OCI-LY3 (cell line): ENCODE measurements around the gene STAT6.

ENCODE experiments used
- H2AFZ ChIP-seq: fragments of 200-600, 300-600 bp; shearing (Covaris generic); 2 replicates; pipeline ENCODE4 v1.6.0; 2014; ENCODE audit warnings: antibody characterized with exemption, low read depth, low read length
- H3K27ac ChIP-seq: fragments of 200-600, 300-600 bp; sonication (generic); 2 replicates; pipeline ENCODE4 v1.5.1; 2014; ENCODE audit warnings: mild to moderate bottlenecking, low read length, moderate library complexity, mixed read lengths
- H3K27me3 ChIP-seq: fragments of 200-600, 300-600 bp; sonication (generic); 2 replicates; pipeline ENCODE4 v1.6.1; 2014; ENCODE audit warnings: low read depth, low read length, mixed read lengths
- H3K36me3 ChIP-seq: fragments of 200-600, 300-600 bp; sonication (generic); replicated peaks from 2 replicates; pipeline ENCODE3; 2014; ENCODE audit warnings: low read depth, low read length, mixed read lengths
- H3K4me1 ChIP-seq: fragments of 300-600, 200-600 bp; sonication (generic); 2 replicates; pipeline ENCODE4 v1.6.1; 2014; ENCODE audit warnings: low read length, mixed read lengths
- H3K4me2 ChIP-seq: fragments of 200-600, 300-600 bp; sonication (generic); 2 replicates; pipeline ENCODE4 v1.6.1; 2014; ENCODE audit warnings: low read length, mixed read lengths
- H3K4me3 ChIP-seq: fragments of 300-600, 200-600 bp; sonication (generic); 2 replicates; pipeline ENCODE4 v1.5.1; 2014; ENCODE audit warnings: antibody characterized with exemption, mild to moderate bottlenecking, low read length, moderate library complexity
- H3K79me2 ChIP-seq: fragments of 300-600, 200-600 bp; shearing (Covaris generic); 2 replicates; pipeline ENCODE4 v1.6.1; 2014; ENCODE audit warnings: mild to moderate bottlenecking, low read length, mixed read lengths
- H3K9ac ChIP-seq: fragments of 300-600, 200-600 bp; shearing (Covaris generic); 2 replicates; pipeline ENCODE4 v1.6.0; 2014; ENCODE audit warnings: mild to moderate bottlenecking, low read length, moderate library complexity
- H3K9me3 ChIP-seq: fragments of 200-600, 300-600 bp; shearing (Covaris generic); 2 replicates; pipeline ENCODE4 v1.6.1; 2014; ENCODE audit warnings: low read length, mixed read lengths; ENCODE audit not compliant: insufficient read depth
- H4K20me1 ChIP-seq: fragments of 200-600, 300-600 bp; sonication (generic); 2 replicates; pipeline ENCODE4 v1.6.1; 2016; ENCODE audit warnings: low read length, mixed read lengths; ENCODE audit not compliant: insufficient read depth
- EZH2phosphoT487 ChIP-seq: fragments of 200-600 bp; shearing (Covaris generic); IDR thresholded peaks from 2 replicates; pipeline ENCODE4 v1.6.1; 2018; ENCODE audit warnings: antibody characterized with exemption, mixed run types, low read depth
- TF ChIP-seq, protein P1 (sequence below): fragments of 200-600, 300-600 bp; sonication (generic); IDR thresholded peaks from 2 replicates; pipeline ENCODE4 v1.5.1; 2014; ENCODE audit warnings: antibody characterized with exemption, low read length, low read depth

The STAT6 gene

DNA sequence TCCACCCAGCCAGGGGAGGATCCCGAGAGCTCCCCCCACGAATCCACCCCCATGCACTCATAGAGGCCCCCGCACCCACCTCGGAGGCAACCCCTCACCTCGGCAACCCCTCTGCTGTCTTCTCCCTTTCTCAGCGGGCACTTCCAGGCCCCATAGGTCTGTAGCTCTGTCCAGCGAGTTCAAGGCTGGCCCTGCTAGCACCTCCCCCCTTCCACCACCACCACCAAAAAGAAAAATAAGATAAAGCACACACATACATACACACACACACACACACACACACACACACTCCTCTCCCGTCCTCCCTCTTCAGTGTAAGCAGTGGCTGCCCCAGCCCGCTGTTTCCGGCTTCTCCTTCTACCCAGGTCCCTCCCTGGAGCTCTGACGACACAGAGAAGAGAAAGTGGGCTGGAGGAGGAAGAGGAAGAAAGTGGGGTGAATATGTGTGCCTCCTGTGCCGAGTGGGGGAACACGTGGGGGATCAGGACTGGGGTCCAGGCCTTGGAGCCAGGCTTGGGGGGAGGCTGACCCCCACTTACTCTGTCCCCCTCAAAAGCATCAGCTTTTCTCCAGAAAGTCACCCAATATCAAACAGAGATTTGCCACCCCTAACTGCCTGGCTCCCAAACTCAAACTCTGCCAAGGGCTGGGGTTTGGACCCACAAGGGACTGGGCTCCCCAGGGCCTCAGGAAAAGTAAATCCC is at the start of gene STAT6:
Gene STAT6, minus strand, starts transcription at position 332 of the 704 bp plus-strand sequence. CDS start 3,084 bp downstream, outside the sequence.
- Histone ChIP-seq H3K27me3 (no peaks in the 10 kb centered on the region), H3K9me3 (no peaks in the 10 kb centered on the region), H3K4me1 (peaks cover 15% of the 10 kb centered on the region), H3K4me3 (peak within 1 kb of the TSS; percentile 88), H3K79me2 (peaks cover 58% of the 10 kb centered on the region), H2AFZ (peak within 1 kb of the TSS; percentile 62; the same call in 1 of the 2 replicates), H3K9ac (peak within 1 kb of the TSS; percentile 99), H3K4me2 (peak within 1 kb of the TSS; percentile 96), H3K36me3 (peaks cover 34% of the 10 kb centered on the region), H4K20me1 (peaks cover 32% of the 10 kb centered on the region), H3K27ac (peak within 1 kb of the TSS; percentile 96)
- TF ChIP-seq, protein P1, sequence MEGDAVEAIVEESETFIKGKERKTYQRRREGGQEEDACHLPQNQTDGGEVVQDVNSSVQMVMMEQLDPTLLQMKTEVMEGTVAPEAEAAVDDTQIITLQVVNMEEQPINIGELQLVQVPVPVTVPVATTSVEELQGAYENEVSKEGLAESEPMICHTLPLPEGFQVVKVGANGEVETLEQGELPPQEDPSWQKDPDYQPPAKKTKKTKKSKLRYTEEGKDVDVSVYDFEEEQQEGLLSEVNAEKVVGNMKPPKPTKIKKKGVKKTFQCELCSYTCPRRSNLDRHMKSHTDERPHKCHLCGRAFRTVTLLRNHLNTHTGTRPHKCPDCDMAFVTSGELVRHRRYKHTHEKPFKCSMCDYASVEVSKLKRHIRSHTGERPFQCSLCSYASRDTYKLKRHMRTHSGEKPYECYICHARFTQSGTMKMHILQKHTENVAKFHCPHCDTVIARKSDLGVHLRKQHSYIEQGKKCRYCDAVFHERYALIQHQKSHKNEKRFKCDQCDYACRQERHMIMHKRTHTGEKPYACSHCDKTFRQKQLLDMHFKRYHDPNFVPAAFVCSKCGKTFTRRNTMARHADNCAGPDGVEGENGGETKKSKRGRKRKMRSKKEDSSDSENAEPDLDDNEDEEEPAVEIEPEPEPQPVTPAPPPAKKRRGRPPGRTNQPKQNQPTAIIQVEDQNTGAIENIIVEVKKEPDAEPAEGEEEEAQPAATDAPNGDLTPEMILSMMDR: no peak
- TF ChIP-seq EZH2phosphoT487: no peak

DNA sequence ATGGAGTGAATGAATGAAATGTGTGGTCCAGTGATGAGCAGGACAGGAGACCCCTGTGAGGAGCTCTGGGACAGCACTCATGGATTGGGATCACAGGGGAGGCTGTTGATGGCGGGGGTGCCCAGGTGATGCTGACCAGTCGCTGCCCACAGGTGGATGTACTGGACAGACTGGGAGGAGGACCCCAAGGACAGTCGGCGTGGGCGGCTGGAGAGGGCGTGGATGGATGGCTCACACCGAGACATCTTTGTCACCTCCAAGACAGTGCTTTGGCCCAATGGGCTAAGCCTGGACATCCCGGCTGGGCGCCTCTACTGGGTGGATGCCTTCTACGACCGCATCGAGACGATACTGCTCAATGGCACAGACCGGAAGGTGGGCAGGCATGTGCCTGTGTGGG is 49.6 kb upstream of the STAT6 start:
- no peak overlapping the region for H2AFZ ChIP-seq
- H3K9me3 ChIP-seq: no peaks in the 10 kb centered on the region
- H3K9ac ChIP-seq: no peak overlapping the region
- no peaks in the 10 kb centered on the region for H4K20me1 ChIP-seq
- TF ChIP-seq, protein P1: no peak
- TF ChIP-seq EZH2phosphoT487: no peak
- no peak overlapping the region for H3K27ac ChIP-seq
- H3K36me3 ChIP-seq: no peaks in the 10 kb centered on the region
- H3K4me2 ChIP-seq: no peak overlapping the region
- no peak overlapping the region for H3K4me3 ChIP-seq
- no peaks in the 10 kb centered on the region for H3K27me3 ChIP-seq
- peaks cover 18% of the 10 kb centered on the region for H3K4me1 ChIP-seq
- H3K79me2 ChIP-seq: no peaks in the 10 kb centered on the region

DNA sequence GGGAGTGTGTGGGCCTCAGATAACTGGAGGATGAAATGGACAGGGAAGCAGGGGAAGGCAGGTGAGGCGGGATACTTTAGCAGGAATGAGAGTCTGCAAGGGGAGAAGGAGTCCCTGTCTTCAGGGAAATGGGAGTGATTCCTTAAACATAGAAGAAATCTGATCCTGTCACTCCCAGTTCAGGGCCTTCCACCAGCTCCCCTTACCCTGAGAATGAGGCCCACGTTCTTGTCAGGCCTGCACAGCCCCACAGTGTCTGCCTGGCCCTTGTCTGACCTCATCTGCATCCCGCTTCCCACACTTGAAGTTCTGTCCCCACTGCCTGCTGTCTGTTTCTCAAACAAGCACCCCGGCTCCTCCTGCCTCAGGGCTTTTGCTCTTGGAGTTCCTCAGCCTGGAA is 48.9 kb upstream of the STAT6 start:
- H3K4me3 ChIP-seq: no peak overlapping the region
- H3K27ac ChIP-seq: no peak overlapping the region
- H3K9ac ChIP-seq: no peak overlapping the region
- H3K36me3 ChIP-seq: no peaks in the 10 kb centered on the region
- peaks cover 22% of the 10 kb centered on the region for H3K4me1 ChIP-seq
- TF ChIP-seq EZH2phosphoT487: no peak
- TF ChIP-seq, protein P1: no peak
- H3K9me3 ChIP-seq: no peaks in the 10 kb centered on the region
- H4K20me1 ChIP-seq: no peaks in the 10 kb centered on the region
- H3K4me2 ChIP-seq: no peak overlapping the region
- H2AFZ ChIP-seq: no peak overlapping the region
- no peaks in the 10 kb centered on the region for H3K79me2 ChIP-seq
- H3K27me3 ChIP-seq: no peaks in the 10 kb centered on the region

GRCh38 chr12:57159311-57159710 is 48.1 kb upstream of the STAT6 start:
- Histone ChIP-seq H2AFZ (no peak overlapping the region), H3K4me3 (no peak overlapping the region), H3K9ac (no peak overlapping the region), H3K4me1 (peaks cover 30% of the 10 kb centered on the region), H4K20me1 (no peaks in the 10 kb centered on the region), H3K79me2 (no peaks in the 10 kb centered on the region), H3K27ac (no peak overlapping the region), H3K9me3 (no peaks in the 10 kb centered on the region), H3K36me3 (no peaks in the 10 kb centered on the region), H3K4me2 (no peak overlapping the region), H3K27me3 (no peaks in the 10 kb centered on the region)
- TF ChIP-seq EZH2phosphoT487: no peak
- TF ChIP-seq, protein P1: no peak
